ENCODE results near the gene KAZN. TPM values are rescaled to one million over a fixed set of nuclear protein-coding genes. Genes with fewer than 3 reads are reported as not detected.
"Not testable (repeated sequence)": the region's sequence is repeated elsewhere in the genome, so short reads cannot be mapped to it uniquely, and the experiment has no call there.

The KAZN gene
- total RNA-seq, 1 experiment from 2014 or later, result 15.6 TPM

DNA sequence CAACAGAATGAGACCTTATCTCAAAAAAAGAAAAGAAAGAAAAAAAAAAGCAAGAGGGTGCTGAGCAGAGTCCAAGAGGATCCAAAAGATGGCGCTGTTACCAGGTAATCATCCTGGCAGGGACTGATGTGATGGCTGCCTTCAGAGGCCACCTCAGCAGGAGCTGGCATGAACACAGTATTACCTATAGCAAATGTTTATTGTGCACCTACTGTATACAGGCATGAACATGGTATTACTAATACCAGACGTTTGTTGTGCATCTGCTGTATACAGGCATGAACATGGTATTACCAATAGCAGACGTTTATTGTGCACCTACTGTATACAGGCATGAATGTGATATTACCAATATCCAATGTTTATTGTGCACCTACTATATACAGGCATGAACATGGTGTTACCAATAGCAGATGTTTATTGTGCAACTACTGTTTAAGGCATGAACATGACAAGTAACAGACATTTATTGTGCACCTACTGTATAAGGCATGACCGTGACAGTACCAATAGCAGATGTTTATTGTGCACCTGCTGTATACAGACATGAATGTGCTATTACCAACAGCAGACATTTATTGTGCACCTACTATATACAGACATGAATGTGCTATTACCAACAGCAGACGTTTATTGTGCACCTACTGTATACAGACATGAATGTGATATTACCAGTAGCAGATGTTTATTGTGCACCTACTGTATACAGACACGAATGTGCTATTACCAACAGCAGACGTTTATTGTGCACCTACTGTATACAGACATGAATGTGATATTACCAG, 439.9 kb downstream of the KAZN start:
- CTCF ChIA-PET, result interaction anchor here (0.7 to 1.3 kb wide), 4 partner anchors 10 to 293 kb away, joined by 3 to 6 read pairs (median 4); no protein-coding TSS in a partner anchor
- peak; percentile 31 to 39 for DNase-seq
- Histone ChIP-seq H3K4me1 (replicated peaks; ENCODE audit: insufficient read depth) (no peaks in the 10 kb centered on the region), H3K9me2 (ENCODE audit: insufficient read depth) (no peaks in the 10 kb centered on the region), H2AFZ (no peak overlapping the region), H4K20me1 (ENCODE audit: insufficient read depth) (no peaks in the 10 kb centered on the region), H3K36me3 (ENCODE audit: low read depth) (no peaks in the 10 kb centered on the region), H3K27me3 (ENCODE audit: insufficient read depth, low read depth) (no peaks in the 10 kb centered on the region), H3K27ac (no peak overlapping the region), H3K9me3 (ENCODE audit: insufficient read depth, low read depth) (no peaks in the 10 kb centered on the region), H3K4me3 (no peak overlapping the region), H3K79me2 (ENCODE audit: low read depth) (no peaks in the 10 kb centered on the region), H3F3A (ENCODE audit: insufficient read depth, low read depth) (no peaks in the 10 kb centered on the region), H3K4me2 (no peak overlapping the region)
- POLR2A ChIA-PET (ENCODE audit: unreplicated experiment), result no interaction called here
- TF ChIP-seq, protein P1, sequence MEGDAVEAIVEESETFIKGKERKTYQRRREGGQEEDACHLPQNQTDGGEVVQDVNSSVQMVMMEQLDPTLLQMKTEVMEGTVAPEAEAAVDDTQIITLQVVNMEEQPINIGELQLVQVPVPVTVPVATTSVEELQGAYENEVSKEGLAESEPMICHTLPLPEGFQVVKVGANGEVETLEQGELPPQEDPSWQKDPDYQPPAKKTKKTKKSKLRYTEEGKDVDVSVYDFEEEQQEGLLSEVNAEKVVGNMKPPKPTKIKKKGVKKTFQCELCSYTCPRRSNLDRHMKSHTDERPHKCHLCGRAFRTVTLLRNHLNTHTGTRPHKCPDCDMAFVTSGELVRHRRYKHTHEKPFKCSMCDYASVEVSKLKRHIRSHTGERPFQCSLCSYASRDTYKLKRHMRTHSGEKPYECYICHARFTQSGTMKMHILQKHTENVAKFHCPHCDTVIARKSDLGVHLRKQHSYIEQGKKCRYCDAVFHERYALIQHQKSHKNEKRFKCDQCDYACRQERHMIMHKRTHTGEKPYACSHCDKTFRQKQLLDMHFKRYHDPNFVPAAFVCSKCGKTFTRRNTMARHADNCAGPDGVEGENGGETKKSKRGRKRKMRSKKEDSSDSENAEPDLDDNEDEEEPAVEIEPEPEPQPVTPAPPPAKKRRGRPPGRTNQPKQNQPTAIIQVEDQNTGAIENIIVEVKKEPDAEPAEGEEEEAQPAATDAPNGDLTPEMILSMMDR (conservative IDR thresholded peaks at IDR 0.05), result peak; percentile 55
- no peak for TF ChIP-seq EZH2 (IDR thresholded peaks at IDR 0.05; ENCODE audit: low read depth)
- no TSS peak for BruUV-seq (replicated peaks)
- intact Hi-C loops (cut with micrococcal nuclease; ENCODE audit: unreplicated experiment), result loop anchor here (5.0 kb wide), 1 partner anchor 264 kb away; no protein-coding TSS in a partner anchor

DNA sequence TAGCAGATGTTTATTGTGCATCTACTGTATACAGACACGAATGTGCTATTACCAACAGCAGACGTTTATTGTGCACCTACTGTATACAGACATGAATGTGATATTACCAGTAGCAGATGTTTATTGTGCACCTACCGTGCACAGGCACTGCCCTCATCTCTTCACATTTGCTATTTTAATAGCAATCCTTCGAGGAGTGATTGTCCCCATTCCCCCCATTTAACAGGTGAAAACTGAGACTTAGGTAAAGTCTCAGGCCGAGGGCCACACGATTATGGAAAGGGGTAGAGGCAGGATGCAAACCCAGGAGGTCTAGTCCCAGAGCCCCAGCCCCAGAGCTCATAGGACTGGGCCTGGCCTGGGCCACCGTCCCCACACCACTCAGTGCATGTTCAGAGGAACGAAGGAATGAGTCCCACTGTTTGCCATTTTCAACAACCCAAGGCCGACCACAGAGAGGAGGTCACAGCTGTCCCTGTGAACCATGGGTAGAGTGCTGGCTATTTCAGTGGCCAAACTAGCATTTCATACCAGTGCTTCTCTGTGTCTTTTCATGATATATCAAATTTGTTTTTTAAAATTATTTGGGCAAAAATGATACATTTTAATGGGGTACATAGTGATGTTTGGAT, 440.6 kb downstream of the KAZN start:
- BruUV-seq (replicated peaks), result no TSS peak
- Histone ChIP-seq H3F3A (ENCODE audit: insufficient read depth, low read depth) (no peaks in the 10 kb centered on the region), H3K4me2 (no peak overlapping the region), H3K4me1 (replicated peaks; ENCODE audit: insufficient read depth) (no peaks in the 10 kb centered on the region), H4K20me1 (ENCODE audit: insufficient read depth) (no peaks in the 10 kb centered on the region), H3K79me2 (ENCODE audit: low read depth) (no peaks in the 10 kb centered on the region), H3K4me3 (no peak overlapping the region), H3K27me3 (ENCODE audit: insufficient read depth, low read depth) (no peaks in the 10 kb centered on the region), H3K9me2 (ENCODE audit: insufficient read depth) (no peaks in the 10 kb centered on the region), H3K36me3 (ENCODE audit: low read depth) (no peaks in the 10 kb centered on the region), H2AFZ (no peak overlapping the region), H3K9me3 (ENCODE audit: insufficient read depth, low read depth) (no peaks in the 10 kb centered on the region), H3K27ac (no peak overlapping the region)
- TF ChIP-seq, protein P1 (conservative IDR thresholded peaks at IDR 0.05), result no peak
- no peak for TF ChIP-seq EZH2 (IDR thresholded peaks at IDR 0.05; ENCODE audit: low read depth)
- intact Hi-C loops (cut with micrococcal nuclease; ENCODE audit: unreplicated experiment), result loop anchor here (5.0 kb wide), 1 partner anchor 263 kb away; no protein-coding TSS in a partner anchor
- POLR2A ChIA-PET (ENCODE audit: unreplicated experiment), result no interaction called here
- CTCF ChIA-PET, result no interaction called here
- no peak for DNase-seq

DNA sequence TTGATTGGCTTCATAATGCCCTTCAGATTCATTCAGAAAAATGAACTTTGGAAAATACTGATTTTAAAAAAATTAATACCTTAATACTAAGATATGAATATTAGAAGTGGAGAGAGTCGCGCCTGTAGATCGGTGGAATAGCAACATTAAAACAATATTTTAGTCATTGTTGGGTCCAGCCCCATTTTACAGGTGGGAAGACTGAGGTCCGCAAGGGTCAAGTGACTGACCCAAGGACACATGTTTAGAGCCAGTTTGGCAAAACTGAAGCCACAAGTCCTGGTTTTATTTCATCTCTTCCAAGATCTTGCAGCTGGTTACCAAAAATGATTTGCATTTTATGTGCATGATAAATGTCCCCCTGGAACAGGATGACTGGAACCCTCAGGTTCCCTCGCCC, 441.4 kb downstream of the KAZN start:
- Histone ChIP-seq H3F3A (ENCODE audit: insufficient read depth, low read depth) (no peaks in the 10 kb centered on the region), H3K79me2 (ENCODE audit: low read depth) (no peaks in the 10 kb centered on the region), H3K27ac (no peak overlapping the region), H2AFZ (no peak overlapping the region), H3K36me3 (ENCODE audit: low read depth) (no peaks in the 10 kb centered on the region), H3K9me3 (ENCODE audit: insufficient read depth, low read depth) (no peaks in the 10 kb centered on the region), H3K9me2 (ENCODE audit: insufficient read depth) (no peaks in the 10 kb centered on the region), H4K20me1 (ENCODE audit: insufficient read depth) (no peaks in the 10 kb centered on the region), H3K4me1 (replicated peaks; ENCODE audit: insufficient read depth) (no peaks in the 10 kb centered on the region), H3K27me3 (ENCODE audit: insufficient read depth, low read depth) (no peaks in the 10 kb centered on the region), H3K4me2 (no peak overlapping the region), H3K4me3 (no peak overlapping the region)
- CTCF ChIA-PET, result no interaction called here
- BruUV-seq (replicated peaks), result no TSS peak
- POLR2A ChIA-PET (ENCODE audit: unreplicated experiment), result no interaction called here
- intact Hi-C loops (cut with micrococcal nuclease; ENCODE audit: unreplicated experiment), result loop anchor here (5.0 to 10.0 kb wide), 2 partner anchors 262 to 1075 kb away; no protein-coding TSS in a partner anchor
- DNase-seq, result no peak
- no peak for TF ChIP-seq EZH2 (IDR thresholded peaks at IDR 0.05; ENCODE audit: low read depth)
- TF ChIP-seq, protein P1 (conservative IDR thresholded peaks at IDR 0.05), result no peak

DNA sequence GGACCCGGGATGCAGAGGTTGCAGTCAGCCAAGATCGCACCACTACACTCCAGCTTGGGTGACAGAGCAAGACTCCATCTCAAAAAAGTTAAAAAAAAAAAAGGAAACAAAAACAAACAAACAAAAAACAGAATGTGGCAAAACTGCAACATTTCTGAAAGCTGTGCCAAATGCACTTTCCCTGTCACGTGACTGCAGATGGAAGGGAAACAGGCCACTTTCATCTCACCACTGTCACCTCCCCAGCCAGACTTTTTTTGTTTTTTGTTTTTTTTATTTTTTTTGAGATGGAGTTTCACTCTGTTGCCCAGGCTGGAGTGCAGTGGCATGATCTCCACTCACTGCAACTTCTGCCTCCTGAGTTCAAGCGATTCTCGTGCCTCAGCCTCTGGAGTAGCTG, 442.2 kb downstream of the KAZN start:
- POLR2A ChIA-PET (ENCODE audit: unreplicated experiment); BruUV-seq (replicated peaks); H3K79me2 ChIP-seq (ENCODE audit: low read depth); H2AFZ ChIP-seq; DNase-seq; H3K9me3 ChIP-seq (ENCODE audit: insufficient read depth, low read depth); H3K27me3 ChIP-seq (ENCODE audit: insufficient read depth, low read depth); H3K36me3 ChIP-seq (ENCODE audit: low read depth); H3K27ac ChIP-seq; H4K20me1 ChIP-seq (ENCODE audit: insufficient read depth); H3F3A ChIP-seq (ENCODE audit: insufficient read depth, low read depth); H3K4me2 ChIP-seq; CTCF ChIA-PET; H3K9me2 ChIP-seq (ENCODE audit: insufficient read depth); H3K4me3 ChIP-seq; H3K4me1 ChIP-seq (replicated peaks; ENCODE audit: insufficient read depth): not testable (repeated sequence)
- intact Hi-C loops (cut with micrococcal nuclease; ENCODE audit: unreplicated experiment), result loop anchor here (10.0 kb wide), 1 partner anchor 1076 kb away; no protein-coding TSS in a partner anchor
